K562 (cell line): ENCODE results near the gene PHLDB1. TPM values are rescaled to one million over a fixed set of nuclear protein-coding genes. Genes with fewer than 3 reads are reported as not detected.

Experiments used
- CBFA2T3 ChIP-seq: fragments of 450-650 bp; IDR thresholded peaks from 2 replicates; pipeline ENCODE4 v1.6.1; 2017
- ELF4 ChIP-seq: fragments of 450-650 bp; formaldehyde crosslinking; IDR thresholded peaks from 2 replicates; pipeline ENCODE4 v1.4.0; 2022; ENCODE audit warnings: missing genetic modification characterization
- HMGN3 ChIP-seq: IDR thresholded peaks from 2 replicates; pipeline ENCODE4 v1.6.1; 2011; ENCODE audit warnings: borderline replicate concordance, low read depth, mild to moderate bottlenecking, mixed read lengths, low read length; ENCODE audit not compliant: insufficient read length; ENCODE audit errors: extremely low read depth
- HNRNPLL ChIP-seq: fragments of 200-400 bp; formaldehyde crosslinking; IDR thresholded peaks from 2 replicates; pipeline ENCODE4 v1.6.1; 2017; ENCODE audit warnings: low read length, low read depth, mild to moderate bottlenecking; ENCODE audit not compliant: poor library complexity, severe bottlenecking
- HOMEZ ChIP-seq: fragments of 250-450 bp; sonication (Bioruptor Pico); IDR thresholded peaks from 2 replicates; pipeline ENCODE4 v1.4.0; 2020; ENCODE audit warnings: mild to moderate bottlenecking, moderate library complexity
- ID3 ChIP-seq, 2 experiments: fragments of 250-450 bp in 1 of 2; fragments of 450-650 bp in 1 of 2; sonication (Bioruptor Pico) in 1 of 2; IDR thresholded peaks; 2 replicates each; pipeline versions ENCODE4 v1.6.1 to v1.8.0; 2016 to 2021; ENCODE audit warnings: mild to moderate bottlenecking in 2 of 2, moderate library complexity in 2 of 2, missing compliant biosample characterization in 1 of 2, missing genetic modification characterization in 1 of 2
- ILF3 ChIP-seq: fragments of 450-650 bp; IDR thresholded peaks from 2 replicates; pipeline ENCODE4 v1.6.1; 2018; ENCODE audit warnings: antibody characterized with exemption, mild to moderate bottlenecking, moderate library complexity, borderline replicate concordance
- MAX ChIP-seq: sonication (generic); formaldehyde crosslinking; IDR thresholded peaks from 2 replicates; pipeline ENCODE4 v1.9.0; 2022; ENCODE audit warnings: mild to moderate bottlenecking, missing genetic modification reagents
- MYC ChIP-seq, 2 experiments: fragments of 250-450 bp in 1 of 2; sonication (Bioruptor Pico) in 1 of 2; IDR thresholded peaks; 2 replicates each; pipeline versions ENCODE4 v1.5.1 to v1.6.1; 2012 to 2021; ENCODE audit warnings: low read depth in 2 of 2, borderline replicate concordance in 1 of 2, improper control_type of control experiment in 1 of 2, low read length in 1 of 2, mild to moderate bottlenecking in 1 of 2, moderate library complexity in 1 of 2
- PRDM10 ChIP-seq: fragments of 450-650 bp; IDR thresholded peaks from 2 replicates; pipeline ENCODE4 v1.6.1; 2018; ENCODE audit not compliant: partially characterized antibody
- SMARCA5 ChIP-seq: fragments of 450-650 bp; IDR thresholded peaks from 2 replicates; pipeline ENCODE4 v1.6.1; 2016
- STAG1 ChIP-seq: sonication (generic); formaldehyde crosslinking; IDR thresholded peaks from 2 replicates; pipeline ENCODE4 v1.5.0; 2020; ENCODE audit warnings: missing genetic modification reagents, borderline replicate concordance
- STAT5B ChIP-seq: fragments of 250-450 bp; sonication (Bioruptor Pico); IDR thresholded peaks from 2 replicates; pipeline ENCODE4 v1.8.0; 2021; ENCODE audit warnings: mild to moderate bottlenecking, inconsistent platforms
- TOE1 ChIP-seq, 2 experiments: fragments of 450-650 bp in 1 of 2; sonication (generic) in 1 of 2; formaldehyde crosslinking in 1 of 2; IDR thresholded peaks; 2 replicates each; pipeline versions ENCODE4 v1.7.1 to v1.8.0; 2016 to 2022; ENCODE audit warnings: borderline replicate concordance in 2 of 2, mild to moderate bottlenecking in 2 of 2, antibody characterized with exemption in 1 of 2, inconsistent platforms in 1 of 2, low read depth in 1 of 2, missing genetic modification reagents in 1 of 2, moderate library complexity in 1 of 2
- TSC22D4 ChIP-seq: fragments of 450-650 bp; IDR thresholded peaks from 2 replicates; pipeline ENCODE4 v1.6.1; 2016; ENCODE audit warnings: missing genetic modification characterization, missing biosample characterization, control low read depth
- ZHX1 ChIP-seq: fragments of 150-350 bp; conservative IDR thresholded peaks from 2 replicates; pipeline ENCODE4 v1.6.1; 2014; ENCODE audit warnings: low read length
- ZNF124 ChIP-seq: sonication (generic); formaldehyde crosslinking; IDR thresholded peaks from 2 replicates; pipeline ENCODE4 v1.8.1; 2022; ENCODE audit warnings: missing genetic modification reagents
- polyA plus RNA-seq, 8 experiments: library from polyadenylated mRNA; depleted of rRNA in 4 of 8; stranded (reverse) in 5 of 8; unstranded in 3 of 8; fragments of >200 nt; fragmentation: Nextera tagmentation in 2 of 8; fragmentation: Illumina TruSeq in 1 of 8; extraction: Ambion mirVana in 2 of 8; extraction: Trizol in 1 of 8; gene quantifications; 2 replicates each; pipeline versions ENCODE4 v1.2.1 to v1.2.3, GENCODE V29; 2011 to 2014; ENCODE audit warnings: inconsistent platforms in 1 of 8, missing spikeins in 1 of 8
- total RNA-seq, 7 experiments: library from RNA; depleted of rRNA in 6 of 7; stranded (reverse); fragments of >200 nt in 6 of 7; fragmentation: Illumina TruSeq in 2 of 7; extraction: Trizol in 2 of 7; gene quantifications; 2 replicates each; pipeline versions ENCODE4 v1.2.1 to v1.2.3, GENCODE V29; 2011 to 2021; ENCODE audit warnings: low replicate concordance in 1 of 7

Gene PHLDB1
- total and polyA plus RNA-seq, 9 of the 15 experiments (the other 6 are each of a cell fraction or from before 2014, with no cell fraction given) = 2.0 to 28.7 (median 16.2) TPM

- TF ChIP-seq PRDM10 = peak; percentile 23
- no peak for TF ChIP-seq TSC22D4 (tag)
- no peak for TF ChIP-seq STAG1 (CRISPR knock-in tag)
- TF ChIP-seq MYC (IDR thresholded peaks at IDR 0.05; ENCODE audit: low read depth, low read length) = peak; percentile 53; the same call in 1 of the 2 replicates
- no peak for TF ChIP-seq MYC (CRISPR knock-in tag; IDR thresholded peaks at IDR 0.05; ENCODE audit: borderline replicate concordance, low read depth)
- 0 out of 2 replicates have a peak, but pooled peaks have one; percentile 41 for TF ChIP-seq TOE1 (IDR thresholded peaks at IDR 0.05; ENCODE audit: borderline replicate concordance)
- TF ChIP-seq TOE1 (CRISPR knock-in tag; IDR thresholded peaks at IDR 0.05; ENCODE audit: borderline replicate concordance, low read depth) = no peak
- no peak for TF ChIP-seq ZHX1
- peak; percentile 92 for TF ChIP-seq HMGN3
- no peak for TF ChIP-seq HOMEZ (CRISPR knock-in tag)
- no peak for TF ChIP-seq STAT5B (CRISPR knock-in tag)
- no peak for TF ChIP-seq ZNF124 (CRISPR knock-in tag)
- peak; percentile 43 for TF ChIP-seq HNRNPLL
- TF ChIP-seq ELF4 (CRISPR knock-in tag) = peak; percentile 90
- no peak for TF ChIP-seq ID3 (CRISPR knock-in tag; IDR thresholded peaks at IDR 0.05)
- peak; percentile 59; the same call in 1 of the 2 replicates for TF ChIP-seq ID3 (tag; IDR thresholded peaks at IDR 0.05)
- TF ChIP-seq CBFA2T3 = peak; percentile 87
- TF ChIP-seq MAX (CRISPR knock-in tag) = peak; percentile 35; the same call in 1 of the 2 replicates
- peak; percentile 66; the same call in 1 of the 2 replicates for TF ChIP-seq SMARCA5
- no peak for TF ChIP-seq ILF3
Observed at GRCh38 chr11:118610773-118611432, 3.5 kb downstream of the PHLDB1 start (continued).
